ENCODE measurements around the gene AOPEP.

AOPEP gene

DNA sequence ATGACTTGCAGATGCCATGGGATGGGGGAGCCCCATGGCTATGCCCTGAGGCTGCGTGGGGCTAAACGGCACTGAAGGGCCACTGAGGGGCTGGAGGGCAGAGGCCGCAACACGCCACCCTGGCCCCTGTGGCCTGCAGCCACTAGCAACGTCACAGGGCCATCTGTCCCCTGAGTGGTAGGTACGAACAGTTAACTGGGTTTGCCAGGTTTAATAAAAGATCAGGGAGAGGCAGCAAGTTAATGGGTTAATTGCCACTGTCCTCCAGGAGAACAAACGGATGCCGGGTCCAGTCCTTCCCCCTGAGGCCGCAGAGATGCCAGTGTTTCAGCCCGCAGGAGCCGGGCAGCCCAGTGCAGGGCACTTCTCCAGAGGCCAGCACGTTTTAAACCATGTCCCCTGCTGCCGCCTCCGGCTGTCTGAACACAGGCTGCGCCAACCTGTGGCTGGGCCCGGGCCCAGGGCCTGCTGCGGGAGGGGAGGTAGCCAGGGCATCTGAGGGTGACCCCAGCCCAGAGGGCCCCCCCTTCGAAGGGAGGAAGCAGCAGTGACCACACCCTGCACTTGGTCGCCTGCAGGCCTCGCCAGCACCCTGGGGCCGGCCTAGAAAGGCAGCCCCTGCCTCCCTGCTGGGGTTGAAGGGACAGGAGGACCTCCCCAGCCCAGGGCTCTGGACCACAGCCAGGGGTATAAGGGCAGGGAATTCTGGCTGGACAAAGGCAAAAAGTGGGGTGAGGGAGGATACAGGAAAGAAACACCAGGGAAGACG lies 363.7 kb downstream of the AOPEP start:
- no peak for DNase-seq

DNA sequence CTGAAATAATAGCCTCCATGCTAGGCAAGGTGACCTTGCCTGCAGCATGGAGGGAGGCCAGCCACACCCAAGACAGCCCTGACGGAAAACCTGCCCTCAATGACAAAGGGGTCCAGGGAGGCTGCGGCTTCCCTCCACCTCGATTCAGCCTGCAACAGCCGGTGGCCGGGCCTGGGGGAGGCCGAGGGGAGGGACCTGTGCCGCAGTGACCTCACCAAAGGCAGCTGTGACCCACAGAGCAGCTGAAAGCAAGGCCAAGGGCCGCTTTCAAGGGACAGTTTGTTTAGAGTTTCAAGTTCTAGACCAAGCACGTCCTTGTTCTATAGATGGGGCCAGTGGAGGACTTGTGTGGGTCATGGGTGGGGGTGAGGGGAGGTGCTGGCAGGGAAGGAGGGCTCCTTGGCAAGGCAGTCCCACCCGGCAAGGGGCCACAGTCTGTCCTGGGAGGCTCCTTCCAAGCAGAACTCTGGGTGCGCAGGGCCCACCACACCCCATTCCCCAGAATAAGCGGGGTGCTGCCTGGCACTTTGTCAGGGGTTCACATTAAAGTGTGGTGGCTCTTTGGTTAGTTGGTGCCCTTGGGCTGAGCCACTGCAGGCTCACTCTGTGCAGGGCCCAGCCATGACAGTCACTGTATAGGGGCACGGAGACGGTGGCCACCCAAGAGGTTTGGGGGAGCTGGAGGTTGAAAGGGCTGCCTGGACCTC lies 364.5 kb downstream of the AOPEP start:
- DNase-seq: no peak

DNA sequence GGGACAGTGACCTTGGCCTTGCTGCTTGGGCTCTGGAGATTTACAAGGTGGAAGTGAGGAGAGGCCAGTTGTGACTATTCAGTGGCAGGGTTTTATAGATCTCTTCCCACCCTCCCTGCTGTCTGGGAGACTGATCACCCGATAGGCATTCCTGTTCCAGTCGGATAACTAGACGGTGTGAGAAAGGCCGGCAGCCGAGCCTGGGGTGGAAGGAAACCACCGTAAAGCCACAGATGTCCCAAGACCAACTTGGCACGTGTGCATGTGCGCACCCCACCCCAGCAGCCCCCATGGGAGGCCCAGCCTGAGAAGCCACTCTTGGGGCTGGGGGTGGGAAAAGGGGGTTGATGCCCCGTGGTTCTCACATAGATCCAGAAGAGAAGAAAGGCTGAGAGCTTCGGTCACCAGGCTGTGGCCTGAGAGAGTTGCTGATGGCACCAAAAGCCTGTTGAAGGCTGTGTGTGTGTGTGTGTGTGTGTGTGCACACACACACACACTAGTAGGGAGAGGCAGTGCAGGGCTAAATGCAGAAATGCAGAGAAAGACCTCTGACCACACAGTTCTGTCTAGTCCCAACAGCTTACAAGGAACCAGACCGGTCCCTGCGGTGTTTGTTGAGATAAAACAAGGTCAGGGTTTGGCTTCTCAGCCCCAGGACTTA lies 365.2 kb downstream of the AOPEP start:
- DNase-seq: peak; percentile 33

DNA sequence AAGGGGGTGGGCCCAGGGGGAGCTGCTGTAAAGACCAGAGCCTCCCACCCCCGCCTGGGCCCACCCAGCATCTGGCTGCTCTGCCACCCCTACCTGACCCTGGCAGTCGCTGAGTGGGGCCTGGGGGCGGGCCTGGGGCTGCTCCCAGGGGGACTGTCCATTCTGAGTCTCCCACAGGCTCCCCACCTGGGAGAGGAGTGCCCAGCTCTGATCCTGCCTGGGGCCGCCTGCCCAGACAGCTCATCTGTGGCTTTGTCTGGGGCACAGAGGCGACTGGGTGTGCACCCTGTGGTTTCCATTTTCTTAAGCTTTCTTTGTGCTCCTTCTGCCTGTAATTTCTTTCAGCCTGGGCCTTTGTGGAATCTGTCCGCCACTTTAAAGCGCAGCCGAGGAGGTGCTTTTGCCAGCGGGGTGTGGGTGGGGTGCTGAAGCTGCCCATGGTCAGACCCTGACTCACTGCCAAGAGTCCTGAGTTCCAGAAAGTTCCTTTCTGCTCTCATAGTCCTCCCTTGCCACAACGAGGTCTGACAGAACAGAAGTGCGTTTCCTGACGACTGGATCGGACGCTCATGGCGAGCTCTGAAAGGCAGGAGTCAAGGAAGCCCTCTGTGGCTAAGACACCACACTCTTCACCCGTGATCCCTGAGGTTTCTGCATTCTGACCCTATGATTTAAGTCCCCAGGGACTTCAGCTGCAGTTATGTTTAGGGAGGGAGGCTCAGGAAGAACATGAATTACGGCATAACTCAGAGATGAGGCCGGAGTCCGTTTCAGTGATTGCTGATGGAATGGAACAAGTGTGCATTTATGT lies 366.0 kb downstream of the AOPEP start:
- DNase-seq: no peak

DNA sequence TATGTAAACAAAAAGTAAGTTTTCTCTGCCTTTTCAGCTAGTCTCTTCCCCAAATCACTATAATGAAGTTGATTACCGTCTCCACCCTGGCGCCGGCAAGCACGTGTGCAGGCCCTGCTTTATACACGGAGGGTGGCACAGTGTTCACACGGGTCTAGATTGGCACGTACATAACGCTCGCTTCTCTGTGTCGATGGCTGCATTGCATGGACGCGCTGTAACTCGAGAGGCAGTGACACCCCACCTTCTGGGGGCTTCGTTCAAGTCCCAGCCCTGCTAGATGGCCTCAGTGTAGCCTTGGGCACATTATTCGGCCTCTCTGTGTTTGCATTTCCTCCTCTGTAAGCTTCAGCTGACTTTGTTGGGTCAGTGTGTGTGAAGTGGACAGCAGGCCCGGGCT lies 367.1 kb downstream of the AOPEP start:
- DNase-seq: no peak

DNA sequence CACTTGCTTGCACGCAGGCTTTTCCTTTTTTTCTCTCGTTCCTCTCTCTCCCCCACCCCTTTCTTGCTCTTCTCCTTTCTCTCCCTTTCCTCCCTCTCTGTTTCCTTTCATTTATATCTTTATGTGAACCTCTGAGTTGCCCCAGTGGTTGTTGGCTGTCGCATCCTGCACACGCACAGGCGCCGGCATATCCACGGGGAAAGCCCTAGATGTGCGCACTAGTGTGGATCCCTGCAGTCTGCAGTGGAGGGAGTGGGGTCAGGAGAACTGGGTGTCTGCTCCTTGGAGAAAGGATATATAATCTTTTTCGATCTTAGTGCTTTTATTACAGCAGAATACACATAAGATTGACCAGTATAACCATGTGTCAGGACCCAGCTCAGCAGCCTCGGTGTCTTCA lies 367.5 kb downstream of the AOPEP start:
- DNase-seq: no peak

DNA sequence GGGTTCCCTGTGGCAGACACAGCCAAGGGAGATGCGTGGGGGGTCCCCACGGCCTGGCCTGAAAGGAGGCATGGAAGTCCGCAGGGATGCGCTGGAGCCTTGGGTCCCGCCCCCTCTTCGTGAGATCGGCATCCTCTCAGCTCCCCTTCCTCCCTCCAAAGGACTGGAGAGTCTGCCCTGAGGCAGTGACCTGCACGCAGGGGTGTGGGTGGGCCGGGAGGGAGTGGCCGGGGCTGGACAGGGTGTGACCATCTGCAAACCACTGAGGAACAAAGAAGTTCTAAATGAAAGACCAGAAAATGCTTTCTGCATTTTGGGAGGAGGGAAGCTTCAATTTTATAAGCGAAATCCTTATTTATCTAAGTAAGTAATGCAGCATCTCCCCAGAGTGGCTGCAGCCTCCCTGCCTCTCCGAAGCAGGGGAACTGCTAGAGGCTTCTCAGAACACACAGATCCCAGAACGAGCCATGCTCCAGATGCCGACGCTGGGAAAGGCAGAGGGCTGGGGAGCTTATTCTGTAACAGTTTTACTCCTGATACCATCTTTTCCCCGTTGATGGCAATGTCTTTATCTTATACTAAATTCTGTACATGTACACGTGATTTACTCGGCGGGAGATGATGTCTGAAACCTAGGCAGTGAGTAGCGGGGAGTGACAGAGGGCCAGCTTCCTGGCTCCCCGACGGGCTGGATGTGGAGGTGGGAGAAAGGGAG lies 369.3 kb downstream of the AOPEP start:
- DNase-seq: no peak

DNA sequence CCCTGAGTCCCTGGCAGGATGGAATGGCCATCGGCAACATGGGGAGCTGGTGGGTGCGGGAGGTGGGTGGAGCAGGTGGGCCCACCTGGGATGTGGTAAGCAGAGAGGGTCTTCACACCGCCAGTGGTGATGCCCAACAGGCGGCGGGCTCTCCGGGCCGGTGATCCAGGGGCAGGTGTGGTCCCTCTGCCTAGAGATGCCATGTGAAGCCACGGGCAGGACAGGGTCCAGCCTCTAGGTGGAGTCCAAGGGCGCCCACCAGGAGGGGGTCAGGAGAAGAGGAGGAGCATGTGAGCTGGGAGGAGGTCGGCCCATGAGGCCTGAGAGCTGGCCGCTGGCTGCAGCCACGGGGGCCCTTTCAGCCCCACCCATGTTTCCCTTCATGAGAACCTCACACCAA lies 369.9 kb downstream of the AOPEP start:
- DNase-seq: peak; percentile 16

DNA sequence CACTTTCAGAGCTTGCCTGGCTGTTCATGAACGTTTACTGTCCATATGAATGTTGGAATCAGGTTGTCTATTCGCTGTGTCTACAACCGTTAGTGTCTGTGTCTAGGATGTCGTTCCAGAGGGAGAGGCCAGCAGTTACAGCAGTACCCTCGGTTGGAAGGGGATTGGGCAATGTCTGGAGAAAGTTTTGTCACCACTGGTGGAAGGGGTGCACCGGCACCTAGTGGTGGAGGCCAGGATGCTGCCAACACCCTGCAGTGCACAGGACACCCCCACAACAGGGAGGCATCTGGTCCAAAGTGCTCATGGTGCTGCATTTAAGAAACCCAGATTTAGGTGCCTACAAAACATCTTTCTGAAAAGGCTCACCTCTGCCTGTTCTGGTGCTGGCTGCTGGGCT lies 370.3 kb downstream of the AOPEP start:
- peak; percentile 8 for DNase-seq

DNA sequence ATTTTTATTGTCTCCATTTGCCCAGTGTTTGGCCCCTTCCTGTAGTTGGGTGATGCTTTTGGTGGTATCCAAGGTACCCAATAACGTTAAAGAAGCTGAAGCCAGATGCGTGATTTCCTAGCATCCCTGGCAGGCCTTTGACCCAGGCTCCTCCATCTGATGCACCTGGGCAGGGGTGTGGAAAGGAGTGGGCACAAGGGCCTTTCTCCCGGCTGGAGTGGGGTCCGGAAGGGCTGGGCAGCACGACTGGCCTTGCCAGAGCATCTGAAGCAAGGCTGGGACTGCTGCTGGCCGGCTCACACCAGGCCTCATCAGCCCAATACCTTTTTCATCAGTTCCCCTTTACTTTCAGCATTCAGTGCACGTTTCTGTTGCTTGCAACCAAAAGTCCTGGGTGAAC lies 370.8 kb downstream of the AOPEP start:
- no peak for DNase-seq

DNA sequence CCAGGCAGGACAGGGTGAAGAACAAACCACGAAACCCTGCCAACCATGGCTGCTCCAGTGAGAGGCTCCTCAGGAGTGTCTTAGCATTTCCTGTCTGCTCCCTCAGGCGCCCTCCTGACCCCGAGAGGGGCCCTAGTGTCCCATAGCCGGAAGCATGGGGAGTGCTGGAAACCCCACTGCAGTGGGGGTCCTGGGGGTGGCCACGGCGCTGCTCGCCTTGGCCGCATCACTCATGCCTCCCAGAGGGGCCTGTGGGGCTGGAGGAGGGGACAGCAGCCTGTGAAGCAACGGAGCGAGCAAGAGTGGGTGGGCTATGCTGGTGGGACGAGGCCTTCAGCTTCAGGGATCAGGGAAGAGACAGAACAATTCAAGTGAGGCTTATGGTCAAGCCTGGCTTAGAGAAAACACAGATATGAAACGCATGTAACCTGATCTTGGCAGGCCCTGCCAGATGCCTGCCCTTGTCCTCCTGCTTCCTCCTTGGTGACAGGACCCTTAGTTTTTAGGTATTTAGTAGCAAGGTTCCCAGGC lies 372.0 kb downstream of the AOPEP start:
- DNase-seq: peak; percentile 9

DNA sequence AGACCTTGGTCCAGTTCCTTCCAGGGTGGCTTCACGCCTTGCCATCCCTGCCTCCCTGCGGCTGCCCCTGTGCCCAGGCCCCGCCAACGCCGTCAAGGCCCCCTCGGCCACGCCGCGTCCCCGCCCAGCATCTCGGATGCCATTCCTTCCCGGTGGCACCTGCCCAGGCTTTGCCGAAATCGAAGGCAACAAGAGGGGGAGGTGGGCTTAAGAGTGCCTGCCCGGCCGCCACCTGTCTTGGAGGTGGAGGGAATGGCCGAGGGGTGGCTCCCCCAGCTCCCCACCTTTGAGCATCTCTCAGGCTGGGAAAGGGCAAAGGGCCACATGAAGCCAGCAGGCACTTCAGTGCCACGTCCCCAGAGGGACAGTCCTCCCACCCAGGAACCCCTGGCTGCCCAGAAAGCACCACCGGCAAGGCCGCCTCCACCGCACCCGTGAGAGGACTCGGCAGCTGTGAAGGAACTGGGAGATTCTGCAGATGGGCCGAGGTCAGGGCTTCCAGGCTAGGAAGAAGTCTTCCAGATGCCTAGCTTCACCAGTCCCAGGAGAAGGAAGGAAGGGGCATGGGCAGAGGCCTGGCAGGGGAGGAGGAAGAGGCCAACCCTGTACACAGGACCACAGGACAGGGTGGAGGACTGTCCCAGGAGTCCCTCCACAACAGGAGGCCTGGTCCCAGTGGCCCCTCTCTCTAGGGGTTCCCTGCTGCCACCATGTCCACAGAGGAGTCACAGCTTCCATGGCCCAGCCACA lies 373.0 kb downstream of the AOPEP start:
- no peak for DNase-seq

DNA sequence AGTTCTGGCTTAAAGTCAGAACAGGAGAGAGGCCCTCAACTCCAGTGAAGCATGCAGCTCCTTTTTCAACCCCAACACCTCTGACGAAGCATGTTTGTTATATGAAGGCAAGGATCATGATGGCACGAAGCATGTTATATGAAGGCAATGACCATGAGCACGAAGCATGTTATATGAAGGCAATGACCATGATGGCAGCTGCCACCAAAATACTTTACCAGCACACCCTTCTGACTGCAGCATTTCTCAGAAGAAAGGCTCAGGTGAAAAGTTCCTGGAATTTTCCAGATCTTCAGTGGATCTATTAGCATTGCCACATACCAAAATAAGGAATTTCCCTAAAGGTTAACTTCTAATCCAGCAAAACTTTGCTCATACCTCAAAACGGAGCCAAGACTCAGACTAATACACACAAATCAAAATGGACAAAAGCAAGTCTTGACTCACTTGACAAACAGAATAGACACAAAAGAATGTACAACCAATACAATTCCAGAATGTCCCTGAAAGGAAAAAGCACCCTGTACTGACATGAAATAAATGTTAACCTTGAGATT lies 373.6 kb downstream of the AOPEP start:
- no peak for DNase-seq

DNA sequence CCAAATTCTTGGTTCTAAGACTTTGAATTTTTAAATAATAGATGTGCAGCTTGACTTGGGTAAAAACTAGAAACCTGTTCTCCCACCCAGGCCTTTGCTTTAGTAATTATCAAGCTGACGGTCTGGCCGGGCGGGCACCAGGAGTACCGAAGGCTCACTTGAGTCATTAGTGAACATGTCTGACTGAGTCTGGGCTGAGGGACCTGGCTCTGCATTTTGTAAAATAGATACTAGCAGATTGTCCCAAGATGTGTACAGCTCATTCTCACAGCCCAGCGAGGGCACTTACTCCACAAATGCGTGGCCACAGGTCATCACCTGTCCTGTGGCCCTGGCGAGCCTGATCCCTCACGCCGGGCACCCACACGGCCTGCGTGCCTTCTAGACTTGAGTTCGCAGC lies 374.8 kb downstream of the AOPEP start:
- DNase-seq: no peak

DNA sequence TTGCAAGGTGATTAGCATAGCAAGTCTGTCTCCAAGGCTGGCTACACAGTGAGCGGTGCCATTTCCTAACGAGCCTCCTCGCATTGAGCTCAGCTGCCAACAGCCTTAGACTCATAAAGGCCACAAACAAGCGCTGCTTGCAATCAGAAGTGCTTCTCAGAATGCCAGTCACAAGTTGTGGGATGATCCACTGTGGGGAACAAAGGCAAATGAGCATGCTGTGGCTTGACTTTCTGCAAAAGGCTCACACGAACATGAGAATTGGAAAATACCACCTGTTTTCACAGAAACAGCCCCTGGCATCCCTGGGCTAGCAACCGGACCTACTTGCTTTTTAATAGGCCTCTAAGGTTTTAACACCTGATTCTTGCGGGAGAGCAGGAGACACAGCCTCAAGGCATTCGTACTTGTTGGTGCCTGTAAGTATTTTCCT lies 375.5 kb downstream of the AOPEP start:
- no peak for DNase-seq

DNA sequence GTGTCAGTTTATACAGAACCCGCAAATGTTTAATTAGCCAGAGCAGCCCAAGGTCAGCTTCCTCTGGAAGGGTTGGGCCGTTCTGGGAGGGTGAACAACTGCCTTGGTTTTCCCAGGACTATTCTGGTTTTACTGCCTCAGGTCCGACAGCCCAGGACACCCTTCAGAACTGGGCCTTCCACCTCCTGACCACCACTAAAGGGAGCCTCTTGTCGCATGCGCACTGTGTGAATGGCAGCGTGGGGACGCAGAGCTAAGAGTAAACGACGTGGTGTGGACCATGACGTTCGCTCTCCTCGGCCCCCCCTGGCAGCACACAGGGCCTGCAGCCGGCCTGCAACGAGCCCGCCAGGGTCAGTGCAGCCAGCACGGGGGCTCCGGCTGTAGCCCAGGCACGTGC lies 376.1 kb downstream of the AOPEP start:
- DNase-seq: no peak

DNA sequence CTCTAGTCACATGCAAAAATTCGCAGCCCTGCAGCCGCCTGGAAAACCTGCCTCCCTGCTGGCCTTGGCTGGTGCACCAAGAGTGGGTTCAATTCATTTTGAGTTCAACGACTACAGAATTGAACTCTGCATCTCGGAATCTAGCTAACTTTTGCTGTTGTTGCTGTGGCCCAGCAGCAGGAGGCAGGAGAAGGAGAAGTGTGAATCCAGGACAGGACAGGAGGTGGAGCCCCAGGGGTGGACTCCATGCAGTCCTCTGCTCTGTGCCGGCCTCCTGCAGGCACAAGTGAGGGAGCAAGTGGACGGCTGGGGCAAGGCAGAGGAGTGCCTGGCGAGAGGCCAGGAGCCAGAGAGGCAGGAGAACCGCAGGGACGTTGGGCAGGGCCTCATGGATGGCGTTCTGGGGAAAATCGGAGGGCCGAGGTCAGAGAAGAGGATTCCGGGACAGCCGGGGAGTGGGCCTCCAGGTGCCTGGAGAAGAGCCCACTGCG lies 376.8 kb downstream of the AOPEP start:
- DNase-seq: peak; percentile 27

DNA sequence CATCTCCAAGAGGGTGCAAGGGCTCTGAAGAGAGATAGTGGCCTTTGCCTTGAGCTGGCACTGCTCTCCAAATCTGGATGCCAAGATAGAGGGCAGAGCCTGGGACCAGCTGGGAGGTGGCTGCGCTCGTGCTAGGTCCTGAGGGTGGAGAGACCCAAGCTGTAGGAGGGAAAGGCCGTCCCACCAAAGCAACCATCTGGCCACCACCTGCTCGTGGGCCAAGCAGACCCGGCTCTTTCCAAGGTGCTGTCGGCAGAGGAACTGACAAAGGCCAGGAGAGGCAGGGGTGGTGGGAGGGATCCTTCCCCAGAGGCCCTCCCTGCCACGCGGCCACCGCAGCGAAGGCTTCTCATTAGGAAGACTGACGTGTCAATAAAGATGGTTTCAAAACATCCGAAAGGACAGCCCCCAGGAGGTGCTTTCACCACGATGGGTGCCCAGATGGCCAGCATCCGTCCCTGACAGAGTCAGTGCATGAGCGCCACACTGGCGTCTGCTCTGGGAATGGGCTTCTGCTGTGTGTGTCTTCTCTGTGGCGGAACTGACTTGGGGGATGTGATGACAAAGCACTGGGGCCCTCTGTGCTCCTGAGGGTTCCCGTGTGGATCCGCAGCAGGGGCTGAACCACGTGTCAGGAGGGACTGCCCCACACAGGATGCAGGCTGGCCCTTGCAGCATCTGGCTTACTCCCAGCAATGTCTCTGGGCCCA lies 377.5 kb downstream of the AOPEP start:
- DNase-seq: no peak

DNA sequence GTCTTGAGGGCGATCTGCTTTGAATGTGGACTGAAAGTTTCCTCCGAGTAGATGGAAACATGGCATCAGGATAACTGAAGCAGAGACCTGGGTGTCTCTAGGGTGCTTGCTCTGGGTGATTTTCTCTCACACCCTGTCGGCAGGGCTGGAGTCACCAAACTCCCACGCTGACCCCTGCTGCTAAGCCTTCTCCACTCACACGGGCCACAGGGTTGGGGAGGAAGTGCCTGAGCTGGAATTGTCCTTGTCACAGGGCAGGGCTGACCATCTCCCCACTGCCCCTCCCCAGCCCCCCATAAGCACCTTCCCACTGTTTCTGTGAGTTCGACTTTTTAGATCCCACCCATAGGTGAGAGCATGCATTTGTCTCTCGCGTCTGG lies 378.1 kb downstream of the AOPEP start:
- no peak for DNase-seq

DNA sequence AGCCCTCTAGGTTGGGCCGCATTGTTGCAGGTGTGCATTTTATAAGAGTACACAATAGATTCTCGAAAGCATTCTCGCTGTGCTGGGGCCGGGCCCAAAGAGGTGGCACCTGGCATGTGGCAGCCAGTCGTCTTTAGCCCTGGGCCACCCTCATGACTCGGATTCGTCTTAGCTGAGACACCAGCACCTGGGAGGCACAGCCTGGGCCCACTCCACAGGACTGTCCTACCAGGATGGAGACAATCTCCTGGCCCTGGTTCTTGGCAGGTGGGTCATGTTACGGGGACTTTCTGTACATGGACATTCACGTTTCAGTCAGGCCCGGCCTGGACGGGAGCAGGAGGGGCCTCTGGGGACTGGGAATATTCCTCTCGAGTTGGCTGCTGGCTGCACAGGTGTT lies 378.5 kb downstream of the AOPEP start:
- no peak for DNase-seq
